ENCODE results near the gene MAPK6. TPM values are rescaled to one million over a fixed set of nuclear protein-coding genes. Genes with fewer than 3 reads are reported as not detected.

The MAPK6 gene
- total RNA-seq, 2 experiments from 2014 or later, result 39.9 to 40.8 TPM

GRCh38 chr15:52114261-52115055, 95.4 kb downstream of the MAPK6 start:
- no peaks in the 10 kb centered on the region for H3K9me3 Mint-ChIP-seq
- DNase-seq, result no peak
- H3K4me3 Mint-ChIP-seq, result no peak overlapping the region
- peaks cover 15% of the 10 kb centered on the region for H3K27me3 Mint-ChIP-seq
- ChIA-PET CTCF (interaction anchor here (1.4 to 1.5 kb wide), 2 partner anchors 25 to 26 kb away, joined by 4 to 5 read pairs; no protein-coding TSS in a partner anchor), POLR2A (no interaction called here)
- peaks cover 19% of the 10 kb centered on the region for H3K4me1 Mint-ChIP-seq (ENCODE audit: low read depth)
- H3K27ac Mint-ChIP-seq, result no peak overlapping the region
- H3K36me3 Mint-ChIP-seq, result no peaks in the 10 kb centered on the region
- intact Hi-C loops (cut with micrococcal nuclease), result no loop called here

- Mint-ChIP-seq H3K27me3 (peaks cover 7% of the 10 kb centered on the region), H3K4me3 (no peak overlapping the region), H3K4me1 (ENCODE audit: low read depth) (peaks cover 18% of the 10 kb centered on the region), H3K9me3 (no peaks in the 10 kb centered on the region), H3K27ac (no peak overlapping the region), H3K36me3 (no peaks in the 10 kb centered on the region)
- DNase-seq, result no peak
- ChIA-PET POLR2A (no interaction called here), CTCF (interaction anchor here (1.4 to 1.5 kb wide), 2 partner anchors 23 to 25 kb away, joined by 4 to 5 read pairs; no protein-coding TSS in a partner anchor)
- intact Hi-C loops (cut with micrococcal nuclease), result no loop called here
Measured at GRCh38 chr15:52115598-52116427, 96.8 kb downstream of the MAPK6 start.

Other genes with a start within 250 kb of the MAPK6 start
- 10 to 100 TPM; 56.9 to 61.6 TPM for gene TMOD3, start 189.6 kb upstream of the MAPK6 start, total RNA-seq
- 10 to 100 TPM; 27.3 to 28.3 TPM for gene LEO1, start 47.4 kb upstream of the MAPK6 start, total RNA-seq
- gene BCL2L10, start 93.6 kb downstream of the MAPK6 start, total RNA-seq, result not detected
- 10 to 100 TPM; 24.0 to 25.1 TPM for gene GNB5, start 172.2 kb downstream of the MAPK6 start, total RNA-seq